Stimulated activated naive CD8-positive, alpha-beta T cell treated with anti-CD3 and anti-CD28 coated beads, Interleukin-15, Interleukin-2, amounts not matched to agents 100 ng/mL and 50 ng/mL, for 24 hours (primary cell): Measurements from ENCODE around the gene GARRE1.

Experiments
- H3K27ac Mint-ChIP-seq: one replicate; pipeline ENCODE4 v1.8.0; 2021; ENCODE audit warnings: mild to moderate bottlenecking, mixed read lengths
- H3K27me3 Mint-ChIP-seq: one replicate; pipeline ENCODE4 v1.8.0; 2021; ENCODE audit warnings: mixed read lengths
- H3K36me3 Mint-ChIP-seq: one replicate; pipeline ENCODE4 v1.8.0; 2021; ENCODE audit warnings: low read depth, mixed read lengths
- H3K4me1 Mint-ChIP-seq: one replicate; pipeline ENCODE4 v1.8.0; 2021; ENCODE audit warnings: low read depth, mixed read lengths
- H3K4me3 Mint-ChIP-seq: one replicate; pipeline ENCODE4 v1.8.0; 2021; ENCODE audit warnings: mild to moderate bottlenecking, mixed read lengths
- H3K9me3 Mint-ChIP-seq: one replicate; pipeline ENCODE4 v1.8.0; 2021; ENCODE audit warnings: mixed read lengths

The GARRE1 gene

DNA sequence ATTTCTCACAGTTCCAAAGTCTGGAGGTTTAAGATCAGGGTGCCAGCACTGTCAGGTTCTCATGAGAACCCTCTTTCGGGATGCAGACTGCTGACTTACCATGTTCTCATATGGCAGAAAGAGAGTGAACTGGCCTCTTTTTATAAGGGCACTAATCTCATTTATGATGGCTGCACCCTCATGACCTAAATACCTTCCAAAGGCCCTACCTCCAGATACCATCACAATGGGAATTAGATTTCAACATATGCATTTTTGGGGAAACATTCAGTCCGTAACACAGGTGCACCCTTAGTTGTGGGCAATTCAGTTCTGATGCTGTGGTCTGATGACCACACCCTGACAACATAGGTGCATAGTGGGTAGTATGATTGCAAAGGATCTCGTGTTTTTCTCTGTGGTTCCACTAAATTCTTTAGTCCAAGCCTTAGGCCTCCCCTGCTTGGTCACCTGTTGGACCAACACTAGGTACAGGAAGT is 33.3 kb downstream of the GARRE1 start:
- H3K27ac Mint-ChIP-seq: peak overlapping the region; percentile 83
- H3K4me1 Mint-ChIP-seq: peaks cover 35% of the 10 kb centered on the region
- no peaks in the 10 kb centered on the region for H3K9me3 Mint-ChIP-seq
- H3K27me3 Mint-ChIP-seq: no peaks in the 10 kb centered on the region
- H3K36me3 Mint-ChIP-seq: peaks cover 5% of the 10 kb centered on the region
- H3K4me3 Mint-ChIP-seq: no peak overlapping the region

DNA sequence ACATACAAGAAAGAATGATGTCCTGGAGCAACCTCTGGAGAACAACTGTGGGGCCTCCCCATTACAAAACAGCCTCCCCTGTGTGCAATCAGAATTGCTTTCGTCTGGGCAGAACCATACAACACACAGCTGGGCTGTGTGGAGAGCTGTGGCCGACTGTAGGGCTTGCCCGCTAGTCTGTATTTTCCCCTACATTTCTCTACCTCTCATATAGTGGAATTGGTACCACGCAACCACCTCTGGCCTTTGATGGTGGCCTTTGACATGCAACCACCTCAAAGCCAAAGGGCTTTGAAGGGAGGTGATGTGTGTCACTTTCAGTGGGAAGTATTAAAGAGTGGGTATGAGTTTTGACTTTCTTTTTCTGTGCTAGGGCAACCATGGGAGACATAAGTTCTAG is 34.0 kb downstream of the GARRE1 start:
- Mint-ChIP-seq H3K27me3 (no peaks in the 10 kb centered on the region), H3K4me1 (peaks cover 30% of the 10 kb centered on the region), H3K27ac (peak overlapping the region; percentile 83), H3K36me3 (peaks cover 8% of the 10 kb centered on the region), H3K4me3 (peak overlapping the region; percentile 24), H3K9me3 (no peaks in the 10 kb centered on the region)

DNA sequence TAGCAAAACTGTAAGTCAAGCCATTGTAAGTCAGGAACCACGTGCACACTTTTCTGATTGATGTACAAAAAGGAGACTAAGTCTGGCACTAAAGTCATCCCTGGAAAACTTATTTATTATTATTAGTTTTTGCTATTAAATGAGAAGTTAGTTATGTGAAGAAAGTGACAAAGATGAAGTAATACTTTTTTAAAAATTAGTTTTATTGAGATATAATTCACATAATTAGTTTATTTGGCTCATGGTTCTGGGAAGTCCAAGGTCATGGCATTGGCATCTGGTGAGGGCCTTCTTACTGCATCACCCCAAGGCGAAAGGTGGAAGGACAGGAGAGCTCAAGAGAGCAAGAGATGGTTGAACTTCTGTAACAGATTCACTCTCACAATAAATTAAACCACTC is 36.9 kb downstream of the GARRE1 start:
- Mint-ChIP-seq H3K27ac (no peak overlapping the region), H3K27me3 (no peaks in the 10 kb centered on the region), H3K4me1 (peaks cover 29% of the 10 kb centered on the region), H3K4me3 (no peak overlapping the region), H3K36me3 (peaks cover 8% of the 10 kb centered on the region), H3K9me3 (no peaks in the 10 kb centered on the region)

DNA sequence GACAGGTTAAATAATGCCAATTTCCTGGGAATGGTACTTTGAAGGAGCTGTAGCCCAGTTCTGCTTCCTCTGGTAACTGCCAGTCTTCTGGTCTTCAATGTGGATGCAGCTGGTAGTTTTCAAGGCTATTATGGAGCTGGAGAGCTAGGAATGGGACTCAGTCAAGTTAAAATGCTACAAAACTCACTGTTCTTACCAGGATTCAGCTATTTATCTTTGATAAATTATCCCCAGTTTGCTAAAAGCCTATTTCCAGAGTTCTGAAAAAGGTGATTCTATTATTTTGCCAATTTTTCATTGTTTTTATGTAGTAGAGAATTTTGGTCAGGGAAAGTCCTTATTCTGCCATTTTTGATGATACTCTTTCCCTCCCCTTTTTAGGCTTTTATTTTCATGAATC is 40.7 kb downstream of the GARRE1 start:
- Mint-ChIP-seq H3K4me1 (peaks cover 3% of the 10 kb centered on the region), H3K27ac (no peak overlapping the region), H3K27me3 (no peaks in the 10 kb centered on the region), H3K36me3 (peaks cover 14% of the 10 kb centered on the region), H3K4me3 (no peak overlapping the region), H3K9me3 (no peaks in the 10 kb centered on the region)

DNA sequence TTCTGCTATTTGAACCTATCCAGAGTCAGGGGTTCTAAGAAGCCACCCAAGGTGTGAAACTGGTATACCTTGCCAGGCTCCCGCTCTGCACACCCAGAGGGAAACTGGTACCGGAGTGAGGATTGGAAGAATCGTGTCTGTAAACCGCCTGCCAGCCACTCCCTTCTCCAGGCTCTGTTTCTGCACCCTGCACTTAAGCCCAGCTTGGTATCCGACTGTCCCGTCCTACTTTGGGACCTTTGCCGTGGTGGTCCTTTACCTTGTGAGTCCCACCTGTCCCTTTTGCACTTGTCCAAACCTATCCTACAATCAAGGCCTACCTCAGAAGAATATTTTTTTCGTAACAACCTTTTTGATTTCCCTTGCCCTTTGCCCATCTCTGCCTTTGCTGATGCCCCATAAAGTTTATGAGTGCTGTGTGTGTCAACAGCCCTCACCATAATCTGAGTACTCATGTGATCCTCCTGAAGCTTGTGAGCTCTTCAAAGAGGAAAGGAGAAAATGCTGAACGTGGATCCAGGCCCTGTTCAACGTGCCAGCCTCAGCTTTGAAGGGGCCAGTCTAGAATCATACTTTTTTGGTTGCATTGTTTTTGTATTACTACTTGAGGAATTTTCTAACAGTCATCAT is 44.7 kb downstream of the GARRE1 start:
- no peak overlapping the region for H3K27ac Mint-ChIP-seq

DNA sequence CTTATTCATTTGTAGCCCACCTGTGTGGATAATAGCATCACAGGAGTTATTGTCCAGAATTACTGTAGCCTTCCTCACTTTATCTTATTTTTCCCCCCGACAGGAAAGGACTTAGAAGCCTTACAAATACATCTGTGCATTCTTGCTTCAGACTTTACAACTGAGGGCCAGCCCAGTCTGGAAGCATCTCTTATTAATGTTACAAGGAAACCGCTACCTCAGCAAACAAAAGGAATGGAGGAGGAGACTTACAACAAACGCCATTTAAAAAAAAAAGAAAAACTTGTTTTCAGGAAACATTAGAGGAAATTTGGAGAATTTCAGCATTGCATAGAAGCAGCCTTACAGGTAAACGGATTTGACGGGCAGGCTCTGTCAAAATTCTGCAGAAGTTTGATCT is 45.2 kb downstream of the GARRE1 start:
- Mint-ChIP-seq H3K4me3 (no peak overlapping the region), H3K4me1 (peaks cover 4% of the 10 kb centered on the region), H3K27me3 (no peaks in the 10 kb centered on the region), H3K36me3 (peaks cover 25% of the 10 kb centered on the region), H3K27ac (no peak overlapping the region), H3K9me3 (no peaks in the 10 kb centered on the region)

More for the DNA sequence above, 44.7 kb downstream of the GARRE1 start:
- Mint-ChIP-seq H3K9me3 (no peaks in the 10 kb centered on the region), H3K4me1 (peaks cover 4% of the 10 kb centered on the region), H3K36me3 (peaks cover 25% of the 10 kb centered on the region), H3K27me3 (no peaks in the 10 kb centered on the region), H3K4me3 (no peak overlapping the region)

DNA sequence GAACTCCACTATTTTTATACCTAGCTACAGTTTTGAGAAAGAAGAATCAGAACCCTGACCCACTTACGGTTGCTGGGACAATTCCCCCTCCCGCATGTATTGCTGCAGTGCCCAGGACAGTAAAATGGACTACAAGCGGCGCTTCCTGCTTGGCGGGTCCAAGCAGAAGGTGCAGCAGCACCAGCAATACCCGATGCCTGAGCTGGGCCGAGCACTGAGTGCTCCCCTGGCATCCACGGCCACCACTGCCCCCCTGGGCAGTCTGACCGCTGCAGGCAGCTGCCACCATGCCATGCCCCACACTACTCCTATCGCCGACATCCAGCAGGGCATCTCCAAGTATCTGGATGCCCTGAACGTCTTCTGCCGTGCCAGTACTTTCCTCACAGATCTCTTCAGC is 46.0 kb downstream of the GARRE1 start:
- H3K27me3 Mint-ChIP-seq: no peaks in the 10 kb centered on the region
- H3K4me3 Mint-ChIP-seq: no peak overlapping the region
- peaks cover 30% of the 10 kb centered on the region for H3K36me3 Mint-ChIP-seq
- no peak overlapping the region for H3K27ac Mint-ChIP-seq
- H3K4me1 Mint-ChIP-seq: peaks cover 4% of the 10 kb centered on the region
- H3K9me3 Mint-ChIP-seq: no peaks in the 10 kb centered on the region

DNA sequence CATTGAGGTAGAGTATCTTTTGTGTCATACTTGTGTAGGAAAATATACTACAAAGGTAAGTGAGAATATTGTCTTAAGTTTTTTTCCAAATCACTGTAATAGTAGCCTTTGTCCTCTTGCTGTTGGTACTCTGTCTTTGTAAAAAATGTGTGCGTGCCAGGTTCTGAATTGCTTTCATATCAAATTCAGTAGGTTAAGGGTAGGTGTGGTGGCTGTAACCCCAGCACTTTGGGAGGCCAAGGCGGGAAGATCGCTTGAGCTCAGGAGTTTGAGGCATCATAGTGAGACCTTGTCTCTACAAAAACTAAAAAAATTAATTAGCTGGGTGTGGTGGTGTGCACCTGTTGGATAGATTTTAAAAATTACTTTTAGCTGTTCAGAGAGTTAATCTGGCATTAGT is 46.6 kb downstream of the GARRE1 start:
- H3K9me3 Mint-ChIP-seq: no peaks in the 10 kb centered on the region
- H3K4me3 Mint-ChIP-seq: no peak overlapping the region
- H3K27ac Mint-ChIP-seq: no peak overlapping the region
- peaks cover 30% of the 10 kb centered on the region for H3K36me3 Mint-ChIP-seq
- H3K4me1 Mint-ChIP-seq: peaks cover 4% of the 10 kb centered on the region
- H3K27me3 Mint-ChIP-seq: no peaks in the 10 kb centered on the region
